Parathyroid adenoma (tissue), 2 donors: ENCODE data around the gene ASB5.

Source experiments
- H2AFZ ChIP-seq: fragments of 300-600 bp; sonication (generic); one replicate; pipeline ENCODE4 v1.7.0; 2017; ENCODE audit warnings: antibody characterized with exemption, mild to moderate bottlenecking
- H3K27ac ChIP-seq: fragments of 300-600 bp; sonication (generic); one replicate; pipeline ENCODE4 v1.7.0; 2017
- H3K27me3 ChIP-seq: fragments of 300-600 bp; sonication (generic); one replicate; pipeline ENCODE4 v1.7.0; 2017; ENCODE audit warnings: low read length; ENCODE audit not compliant: control insufficient read depth, insufficient read depth
- H3K36me3 ChIP-seq: fragments of 300-600 bp; sonication (generic); one replicate; pipeline ENCODE4 v1.7.0; 2017; ENCODE audit warnings: low read length; ENCODE audit not compliant: control insufficient read depth, insufficient read depth
- H3K4me1 ChIP-seq: fragments of 300-600 bp; sonication (generic); one replicate; pipeline ENCODE4 v1.7.0; 2017; ENCODE audit warnings: control low read depth
- H3K4me2 ChIP-seq: fragments of 300-600 bp; sonication (generic); one replicate; pipeline ENCODE4 v1.7.0; 2017; ENCODE audit warnings: low read length
- H3K4me3 ChIP-seq: fragments of 300-600 bp; sonication (generic); one replicate; pipeline ENCODE4 v1.7.0; 2017; ENCODE audit warnings: low read depth, low read length
- H3K79me2 ChIP-seq: fragments of 300-600 bp; sonication (generic); one replicate; pipeline ENCODE4 v1.7.0; 2017; ENCODE audit warnings: control low read depth
- H3K9ac ChIP-seq: fragments of 300-600 bp; sonication (generic); one replicate; pipeline ENCODE4 v1.7.0; 2017; ENCODE audit warnings: mild to moderate bottlenecking
- H3K9me3 ChIP-seq: fragments of 300-600 bp; sonication (generic); one replicate; pipeline ENCODE4 v1.7.0; 2017; ENCODE audit warnings: low read length; ENCODE audit not compliant: control insufficient read depth
- CTCF ChIP-seq: fragments of 300-600 bp; sonication (generic); IDR thresholded peaks from one replicate; pipeline ENCODE4 v1.7.0; 2017; ENCODE audit warnings: antibody characterized with exemption, mild to moderate bottlenecking
- donor health status: primary hyperparathyroidism.

ASB5 gene

GRCh38 chr4:176274441-176274840 lies 5.4 kb upstream of the ASB5 start:
- Histone ChIP-seq H3K4me2 (no peak overlapping the region), H2AFZ (no peak overlapping the region), H3K9ac (no peak overlapping the region), H3K27me3 (no peaks in the 10 kb centered on the region), H3K9me3 (no peaks in the 10 kb centered on the region), H3K4me1 (no peaks in the 10 kb centered on the region), H3K36me3 (no peaks in the 10 kb centered on the region), H3K4me3 (no peak overlapping the region), H3K27ac (no peak overlapping the region), H3K79me2 (no peaks in the 10 kb centered on the region)
- no peak for TF ChIP-seq CTCF

DNA sequence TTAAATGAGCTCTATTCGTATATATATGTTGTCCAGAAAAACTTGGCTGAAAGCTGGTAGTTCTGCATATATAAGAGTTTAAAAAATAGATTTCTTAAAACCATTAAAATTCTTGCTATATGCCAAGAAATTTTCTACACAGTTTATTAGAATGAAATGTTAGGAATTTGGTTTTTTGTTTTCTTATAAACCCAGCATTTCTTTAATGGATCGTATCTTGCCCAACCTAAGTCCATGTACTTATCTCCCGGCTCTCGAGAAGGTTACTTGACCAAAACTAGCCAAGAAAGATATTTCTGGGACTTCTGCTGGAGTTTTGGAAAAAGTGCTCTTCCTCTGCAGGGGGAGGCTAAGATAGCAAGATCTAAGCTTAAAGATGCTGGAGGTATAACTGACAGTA lies 4.7 kb upstream of the ASB5 start:
- Histone ChIP-seq H3K9ac (no peak overlapping the region), H3K4me2 (no peak overlapping the region), H2AFZ (no peak overlapping the region), H3K27ac (no peak overlapping the region), H3K36me3 (no peaks in the 10 kb centered on the region), H3K79me2 (no peaks in the 10 kb centered on the region), H3K9me3 (no peaks in the 10 kb centered on the region), H3K4me1 (no peaks in the 10 kb centered on the region), H3K4me3 (no peak overlapping the region), H3K27me3 (no peaks in the 10 kb centered on the region)
- no peak for TF ChIP-seq CTCF

DNA sequence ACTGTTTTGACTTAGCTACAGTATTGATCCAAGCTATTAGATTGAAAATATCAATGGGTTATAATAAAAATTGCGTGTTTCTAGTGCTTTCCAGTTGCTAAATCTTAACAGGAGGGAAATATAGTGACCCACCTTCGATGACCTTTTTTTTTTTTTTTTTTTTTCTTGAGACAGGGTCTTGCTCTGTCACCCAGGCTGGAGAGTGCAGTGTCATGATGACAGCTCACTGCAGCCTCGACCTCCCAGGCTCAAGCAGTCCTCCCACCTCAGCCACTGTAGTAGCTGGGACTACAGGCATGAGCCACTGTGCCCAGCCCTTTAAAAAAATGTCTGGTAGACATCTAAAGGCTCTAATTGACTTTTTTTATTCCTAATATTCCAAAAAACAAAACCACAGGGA lies 3.8 kb upstream of the ASB5 start:
- Histone ChIP-seq H2AFZ (no peak overlapping the region), H3K4me2 (no peak overlapping the region)

GRCh38 chr4:176271749-176272148 lies 2.7 kb upstream of the ASB5 start:
- H3K36me3 ChIP-seq: no peaks in the 10 kb centered on the region
- no peak overlapping the region for H2AFZ ChIP-seq
- H3K27ac ChIP-seq: no peak overlapping the region
- no peak overlapping the region for H3K9ac ChIP-seq
- no peaks in the 10 kb centered on the region for H3K9me3 ChIP-seq
- no peak overlapping the region for H3K4me3 ChIP-seq
- no peak overlapping the region for H3K4me2 ChIP-seq
- no peaks in the 10 kb centered on the region for H3K4me1 ChIP-seq
- TF ChIP-seq CTCF: no peak
- H3K79me2 ChIP-seq: no peaks in the 10 kb centered on the region
- H3K27me3 ChIP-seq: no peaks in the 10 kb centered on the region

More for the DNA sequence above, 3.8 kb upstream of the ASB5 start:
- H3K27ac ChIP-seq: no peak overlapping the region
- H3K4me1 ChIP-seq: no peaks in the 10 kb centered on the region
- H3K27me3 ChIP-seq: no peaks in the 10 kb centered on the region
- H3K36me3 ChIP-seq: no peaks in the 10 kb centered on the region
- H3K9me3 ChIP-seq: no peaks in the 10 kb centered on the region
- no peak overlapping the region for H3K4me3 ChIP-seq
- TF ChIP-seq CTCF: no peak
- no peaks in the 10 kb centered on the region for H3K79me2 ChIP-seq
- H3K9ac ChIP-seq: no peak overlapping the region

- H3K9ac ChIP-seq: no peak overlapping the region
- H3K9me3 ChIP-seq: no peaks in the 10 kb centered on the region
- H3K4me2 ChIP-seq: no peak overlapping the region
- no peaks in the 10 kb centered on the region for H3K79me2 ChIP-seq
- no peak overlapping the region for H3K27ac ChIP-seq
- H2AFZ ChIP-seq: no peak overlapping the region
- H3K4me1 ChIP-seq: no peaks in the 10 kb centered on the region
- no peaks in the 10 kb centered on the region for H3K36me3 ChIP-seq
- H3K4me3 ChIP-seq: no peak overlapping the region
- no peaks in the 10 kb centered on the region for H3K27me3 ChIP-seq
- no peak for TF ChIP-seq CTCF
Observed at GRCh38 chr4:176270669-176271068, 1.6 kb upstream of the ASB5 start.
